Vein endothelial cell (primary cell): ENCODE results near the gene TMEM271. TPM values are rescaled to one million over a fixed set of nuclear protein-coding genes. Genes with fewer than 3 reads are reported as not detected.

Source experiments
- total RNA-seq: library from RNA; depleted of rRNA; stranded (reverse); fragments of >200 nt; gene quantifications from 2 replicates; pipeline ENCODE4 v1.2.3, GENCODE V29; 2012

TMEM271 gene
- total RNA-seq: not detected in 2 replicates

GRCh38 chr4:576245-576821 is at the start of gene TMEM271:
Gene TMEM271, minus strand, starts transcription at chr4:576295. Its CDS starts 233 bp downstream, at chr4:576062.

GRCh38 chr4:624705-625590 is 48.9 kb upstream of the TMEM271 start, which contains the start of gene PDE6B:
Gene PDE6B, plus strand, starts transcription at chr4:625573. Its CDS starts 54 bp downstream, at chr4:625627.

Other genes with a start within 250 kb of the TMEM271 start
- gene ZNF141, start 238.5 kb downstream of the TMEM271 start, total RNA-seq: 10.1 and 15.6 TPM in 2 replicates
- gene ZNF721, start 77.1 kb downstream of the TMEM271 start, total RNA-seq: 17.3 and 20.6 TPM in 2 replicates
- gene PIGG, start 77.1 kb downstream of the TMEM271 start, total RNA-seq: 36.3 and 44.5 TPM in 2 replicates
- 1.5 and 4.2 TPM in 2 replicates for gene PDE6B, start 49.3 kb upstream of the TMEM271 start, total RNA-seq
- 61.6 and 97.7 TPM in 2 replicates for gene ATP5ME, start 98.0 kb upstream of the TMEM271 start, total RNA-seq
- gene MYL5, start 98.2 kb upstream of the TMEM271 start, total RNA-seq: 14.4 and 32.0 TPM in 2 replicates
- gene SLC49A3, start 112.9 kb upstream of the TMEM271 start, total RNA-seq: 5.6 and 8.5 TPM in 2 replicates
- 64.0 and 67.6 TPM in 2 replicates for gene PCGF3, start 129.5 kb upstream of the TMEM271 start, total RNA-seq
- gene CPLX1, start 249.8 kb upstream of the TMEM271 start, total RNA-seq: 0.10 and 0.33 TPM in 2 replicates